Hepatocyte (in vitro differentiated cells): ENCODE data around the gene TMPRSS11F.

Source experiments
- CTCF ChIP-seq: fragments of 200-600 bp; sonication (generic); IDR thresholded peaks from 2 replicates; pipeline ENCODE4 v1.5.1; 2016; ENCODE audit warnings: antibody characterized with exemption, mild to moderate bottlenecking; ENCODE audit not compliant: poor library complexity
- EZH2 ChIP-seq: fragments of 200-600 bp; sonication (generic); IDR thresholded peaks from 2 replicates; pipeline ENCODE4 v1.6.1; 2016; ENCODE audit warnings: antibody characterized with exemption, mild to moderate bottlenecking, borderline replicate concordance

- TF ChIP-seq CTCF (no peak), EZH2 (no peak)
Measured at GRCh38 chr4:68167706-68168105, 38.0 kb upstream of the TMPRSS11F start.
